Putamen (tissue), 1 donor: ENCODE measurements around the gene SMC5.
A peak's percentile ranks its signal among the peaks of the same experiment; 100 is the strongest.
"Not testable (repeated sequence)": the region's sequence is repeated elsewhere in the genome, so short reads cannot be mapped to it uniquely, and the experiment has no call there.

Source experiments
- DNase-seq: peaks from one replicate; pipeline ENCODE4 v3.0.0-alpha.2; 2016; ENCODE audit warnings: low spot score

Gene SMC5

DNA sequence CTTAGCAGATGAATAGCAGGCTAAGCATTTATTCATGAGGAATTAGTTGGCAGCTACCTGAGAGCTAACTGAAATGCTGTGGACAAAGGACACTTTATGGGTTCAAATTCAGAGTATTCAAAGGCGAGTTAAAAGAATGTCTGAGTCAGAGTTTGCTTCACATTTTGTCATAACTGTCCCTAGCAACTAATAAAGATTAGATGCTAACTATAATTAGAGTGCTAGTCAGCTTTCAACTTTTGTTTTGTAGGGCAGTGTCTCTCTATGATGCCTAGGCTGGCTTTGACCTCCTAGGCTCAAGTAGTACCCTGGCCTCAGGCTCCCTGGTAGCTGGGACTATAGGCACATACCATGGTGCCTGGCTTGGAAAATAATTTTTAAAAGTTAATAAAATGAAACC is 4.6 kb downstream of the SMC5 start:
- no peak for DNase-seq

DNA sequence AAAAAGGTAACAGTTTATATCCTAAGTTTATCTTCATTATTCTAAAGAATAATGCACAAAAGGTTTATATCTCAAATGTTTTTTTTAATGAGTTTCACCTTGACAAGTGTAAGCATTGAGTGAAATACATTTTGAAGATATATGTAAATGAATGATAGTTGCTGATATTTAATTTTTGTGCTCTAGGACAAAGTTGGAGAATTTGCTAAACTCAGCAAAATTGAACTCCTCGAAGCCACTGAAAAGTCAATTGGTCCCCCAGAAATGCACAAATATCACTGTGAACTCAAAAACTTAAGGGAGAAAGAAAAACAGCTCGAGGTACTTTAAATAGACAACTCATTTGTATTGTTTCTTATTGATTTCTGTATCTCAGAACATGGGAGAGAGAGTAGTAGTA is 19.5 kb downstream of the SMC5 start:
- DNase-seq = no peak

DNA sequence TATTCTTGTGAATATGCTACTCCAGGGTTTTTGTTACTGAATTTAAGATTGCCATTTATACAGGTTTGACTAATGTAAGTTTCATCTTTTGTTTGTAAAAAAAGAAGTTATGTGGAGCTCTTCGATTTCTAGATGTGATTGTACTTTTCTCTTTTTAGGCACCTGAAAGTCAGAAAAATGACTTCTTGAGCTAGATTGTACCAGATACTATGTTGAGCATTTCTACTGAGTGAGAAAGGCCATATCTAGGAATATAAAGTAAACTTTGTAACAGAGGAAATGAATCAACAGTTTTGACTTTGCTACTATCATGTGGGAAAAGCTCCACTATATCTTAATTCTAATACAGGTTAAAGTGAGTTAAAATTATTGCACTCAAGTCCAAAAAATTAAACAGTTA is 25.1 kb downstream of the SMC5 start:
- DNase-seq = no peak

DNA sequence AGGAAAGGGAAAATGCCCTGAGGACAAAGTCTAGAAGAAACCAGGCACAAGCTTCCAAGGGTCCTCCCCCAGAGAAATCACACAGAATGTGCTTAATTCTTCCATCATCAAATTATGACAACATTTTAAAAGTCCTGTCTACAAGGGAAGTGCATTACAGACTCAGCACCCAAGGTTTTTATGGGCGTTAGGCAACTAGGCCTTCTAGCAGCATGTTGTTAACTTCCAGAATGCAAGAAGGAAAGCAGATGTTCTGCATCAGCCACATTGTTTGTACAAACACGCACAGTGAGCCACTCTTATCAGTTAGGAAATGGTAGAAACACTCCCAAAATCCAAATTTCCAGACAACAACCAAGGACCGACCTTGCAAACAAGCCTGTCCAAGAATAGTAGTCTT is 26.5 kb downstream of the SMC5 start:
- DNase-seq = no peak

DNA sequence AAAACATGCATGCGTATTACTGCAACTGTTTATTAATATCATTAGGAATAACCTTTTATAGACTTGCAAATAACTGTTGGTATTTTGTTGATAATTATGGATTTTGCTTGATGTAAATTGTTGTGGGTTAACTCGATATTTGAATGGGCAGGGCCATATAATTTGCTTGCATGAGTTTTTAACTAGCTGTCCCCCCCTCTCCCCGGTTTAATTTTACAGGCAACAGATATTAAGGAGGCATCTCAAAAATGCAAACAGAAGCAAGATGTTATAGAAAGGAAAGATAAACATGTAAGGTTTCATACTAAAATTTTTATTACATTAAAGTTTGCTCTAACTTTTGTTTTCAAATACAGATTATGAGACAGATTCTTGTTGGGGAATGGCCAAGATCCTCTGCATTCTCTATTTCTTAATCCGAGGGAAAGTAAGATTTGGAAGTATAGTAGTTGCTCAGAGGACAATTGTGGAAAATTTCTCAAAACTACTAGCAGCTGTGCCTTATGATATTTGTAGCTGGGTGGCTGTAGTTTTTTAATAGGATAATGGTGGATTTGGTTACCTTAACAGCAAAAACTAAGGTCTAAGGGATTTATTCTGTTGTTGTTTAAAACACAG is 27.3 kb downstream of the SMC5 start:
- DNase-seq = no peak

DNA sequence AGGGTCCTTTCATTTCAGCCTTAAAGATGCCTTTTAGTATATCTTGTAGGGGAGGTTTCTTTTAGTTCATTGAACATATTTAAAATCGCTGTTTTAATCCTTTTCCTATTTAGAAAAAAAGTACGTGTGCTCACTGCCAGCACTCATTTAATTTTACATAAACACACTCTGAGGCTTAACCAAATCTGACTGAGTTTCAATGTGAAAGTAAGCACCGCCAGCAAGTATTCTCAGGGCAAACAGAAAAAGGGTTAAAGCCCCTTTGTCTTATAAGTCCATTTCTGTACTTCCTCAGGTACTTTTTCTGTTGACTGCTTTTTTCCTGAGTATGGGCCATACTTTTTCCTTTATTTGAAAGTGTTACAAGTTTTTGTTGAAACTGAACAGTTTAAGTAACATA is 31.8 kb downstream of the SMC5 start:
- DNase-seq = no peak

DNA sequence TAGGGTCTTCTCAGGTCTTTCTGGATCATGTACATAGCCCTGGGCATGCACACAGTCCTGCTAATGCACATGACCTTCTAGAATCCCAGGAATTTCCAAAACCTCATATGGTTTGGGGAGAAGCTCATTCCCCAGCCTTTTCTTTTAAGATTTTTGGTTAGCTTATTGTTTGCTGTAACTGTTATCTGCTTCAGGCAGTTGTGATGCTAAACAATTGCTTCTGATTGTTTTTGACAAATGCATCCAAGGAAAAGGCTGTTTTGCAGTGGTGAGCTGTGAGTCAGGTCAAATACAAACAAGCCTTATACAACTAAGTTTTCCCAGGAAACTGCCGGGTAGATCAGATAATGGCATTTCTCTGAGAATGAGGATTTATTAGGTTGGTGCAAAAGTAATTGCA is 32.7 kb downstream of the SMC5 start:
- DNase-seq = no peak

DNA sequence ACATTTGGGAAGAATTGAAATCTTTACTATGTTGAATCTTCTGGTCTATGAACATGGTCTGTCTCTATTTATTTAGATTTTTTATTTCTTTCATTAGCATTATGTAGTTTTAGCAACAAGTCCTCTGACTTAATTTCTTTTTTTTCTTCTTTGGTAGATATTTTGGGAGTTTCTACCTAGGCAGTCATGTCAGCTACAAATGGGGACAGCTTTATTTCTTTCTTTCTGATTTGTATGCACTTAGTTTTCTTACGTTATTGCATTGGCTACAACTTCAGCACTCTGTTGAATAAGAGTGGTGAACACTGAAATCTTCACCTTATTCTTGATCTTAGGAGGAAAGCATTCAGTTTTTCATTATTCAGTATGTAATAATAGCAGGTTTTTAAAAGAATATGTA is 33.5 kb downstream of the SMC5 start:
- DNase-seq = no peak

DNA sequence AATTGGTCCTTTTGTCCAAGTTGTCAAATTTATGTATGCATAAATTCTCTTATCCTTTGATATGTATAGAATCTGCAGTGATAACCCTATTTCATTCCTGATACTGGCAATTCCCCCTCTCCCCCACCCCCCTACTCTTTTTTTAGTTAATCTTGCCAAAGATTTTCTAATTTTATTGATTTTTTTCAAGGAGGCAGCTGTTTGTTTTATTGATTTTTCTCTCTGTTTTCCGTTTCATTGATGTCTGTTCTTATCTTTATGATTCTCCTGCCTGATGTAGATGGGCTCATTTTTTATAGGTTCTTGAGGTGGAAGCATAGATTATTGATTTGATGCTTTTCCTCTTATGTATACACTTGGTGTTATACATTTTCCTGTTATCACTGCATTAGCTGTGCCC is 34.4 kb downstream of the SMC5 start:
- DNase-seq = no peak

DNA sequence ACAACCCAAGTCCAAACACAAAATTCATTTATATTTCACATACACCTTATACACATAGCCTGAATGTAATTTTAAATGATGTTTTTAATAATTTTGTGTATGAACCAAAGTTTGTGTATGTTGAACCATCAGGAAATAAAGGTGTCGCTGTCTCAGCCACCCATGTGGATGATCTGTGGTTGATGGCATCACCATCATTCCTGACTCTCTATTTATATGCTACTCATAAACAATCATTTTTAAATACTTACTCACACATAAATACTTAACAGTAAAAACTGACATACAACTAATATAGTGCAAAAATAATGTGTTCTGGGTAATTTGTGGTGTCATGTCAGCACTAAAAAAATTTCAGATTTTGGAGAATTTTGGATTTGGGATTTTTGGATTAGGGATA is 38.4 kb downstream of the SMC5 start:
- DNase-seq = no peak

DNA sequence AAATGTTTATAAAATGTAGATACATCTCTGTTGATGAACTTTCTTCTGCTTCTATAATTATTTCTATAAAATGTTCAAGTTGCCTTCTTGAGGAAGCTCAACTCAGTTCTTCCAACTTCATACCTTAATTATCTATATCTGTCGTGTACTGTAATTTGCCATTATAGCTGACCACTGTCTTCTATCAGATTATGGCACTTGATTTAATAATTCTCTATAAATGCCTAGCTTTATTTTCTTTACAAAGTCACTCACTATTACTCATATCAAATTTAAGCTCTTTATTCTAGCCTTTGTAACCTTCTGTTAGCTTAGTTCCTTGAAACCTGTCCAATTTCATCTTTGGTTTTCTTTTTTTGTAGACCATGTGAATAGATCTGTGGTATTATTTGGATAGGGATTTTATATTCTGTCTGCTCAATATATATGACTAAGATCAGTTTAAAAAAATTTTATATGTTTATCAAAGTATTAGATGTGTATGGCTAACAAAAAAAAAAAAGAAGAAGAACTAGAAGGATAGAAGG is 39.5 kb downstream of the SMC5 start:
- no peak for DNase-seq

DNA sequence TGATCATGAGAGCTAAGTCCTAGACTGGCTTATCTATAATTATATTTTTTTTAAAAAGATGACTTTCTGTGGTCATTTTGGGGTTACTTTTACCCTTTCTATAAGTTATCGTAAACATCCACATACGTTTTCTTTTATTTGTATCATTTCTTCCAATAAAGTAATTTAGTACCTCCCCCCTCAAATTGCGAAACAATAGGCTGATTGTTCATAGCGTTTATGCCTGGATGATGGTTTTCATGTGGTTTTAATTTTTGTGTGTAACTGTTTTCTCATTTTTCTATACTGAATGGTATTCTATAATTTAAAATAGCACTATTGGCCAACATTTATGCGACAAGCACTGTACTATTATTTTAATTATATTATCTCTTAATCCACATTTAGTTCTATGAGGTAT is 44.5 kb downstream of the SMC5 start:
- DNase-seq = no peak

DNA sequence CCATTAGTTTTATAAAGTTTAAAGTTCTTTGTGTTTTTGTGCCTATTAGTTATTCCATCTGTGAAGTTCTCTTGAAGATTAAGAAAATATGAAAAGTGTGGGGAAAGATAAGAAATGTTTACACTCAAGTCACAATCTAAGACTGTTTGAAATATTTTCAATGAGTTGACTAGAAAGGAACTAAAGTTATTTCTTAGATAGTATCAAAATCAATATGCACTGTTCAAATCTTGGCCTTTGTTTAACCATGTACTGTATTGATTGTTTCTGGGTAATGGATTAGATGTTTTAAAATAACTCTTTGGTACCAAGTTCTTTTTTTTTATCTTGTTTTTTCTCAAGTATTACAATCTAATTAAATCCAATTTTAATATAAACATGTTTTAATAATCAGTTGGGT is 46.0 kb downstream of the SMC5 start:
- DNase-seq = no peak

DNA sequence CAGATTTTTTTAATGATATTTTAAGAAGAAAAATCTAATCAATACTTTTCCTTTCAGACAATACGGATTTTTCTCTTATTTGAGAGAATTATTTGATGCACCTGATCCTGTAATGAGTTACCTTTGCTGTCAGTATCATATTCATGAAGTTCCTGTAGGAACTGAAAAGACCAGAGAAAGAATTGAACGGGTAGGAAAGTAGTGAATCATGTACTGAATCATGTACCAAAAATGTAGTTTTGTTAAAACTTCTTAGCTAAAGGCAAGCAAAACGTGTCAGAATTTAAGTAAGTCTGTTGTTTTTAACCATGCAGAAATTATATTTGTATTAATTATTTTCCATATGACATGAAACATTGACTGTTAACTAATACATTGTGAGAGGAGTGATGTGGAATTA is 56.6 kb downstream of the SMC5 start:
- no peak for DNase-seq

DNA sequence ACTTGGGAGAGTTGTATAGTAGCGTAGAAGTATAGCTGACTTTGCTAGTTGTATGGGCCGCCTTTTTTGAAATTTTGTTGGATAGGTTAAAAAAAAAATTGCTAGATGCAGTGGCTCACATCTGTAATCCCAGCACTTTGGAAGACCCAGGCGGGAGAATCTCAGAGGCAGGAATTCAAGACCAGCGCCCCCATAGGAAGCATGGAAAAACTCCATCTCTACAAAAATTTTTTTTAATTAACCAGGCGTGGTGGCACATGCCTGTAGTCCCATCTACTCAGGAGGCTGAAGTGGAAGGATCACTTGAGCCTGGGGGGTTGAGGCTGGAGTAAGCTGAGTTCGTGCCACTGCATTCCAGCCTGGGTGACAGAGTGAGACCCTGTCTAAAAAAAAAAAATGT is 59.2 kb downstream of the SMC5 start:
- no peak for DNase-seq

DNA sequence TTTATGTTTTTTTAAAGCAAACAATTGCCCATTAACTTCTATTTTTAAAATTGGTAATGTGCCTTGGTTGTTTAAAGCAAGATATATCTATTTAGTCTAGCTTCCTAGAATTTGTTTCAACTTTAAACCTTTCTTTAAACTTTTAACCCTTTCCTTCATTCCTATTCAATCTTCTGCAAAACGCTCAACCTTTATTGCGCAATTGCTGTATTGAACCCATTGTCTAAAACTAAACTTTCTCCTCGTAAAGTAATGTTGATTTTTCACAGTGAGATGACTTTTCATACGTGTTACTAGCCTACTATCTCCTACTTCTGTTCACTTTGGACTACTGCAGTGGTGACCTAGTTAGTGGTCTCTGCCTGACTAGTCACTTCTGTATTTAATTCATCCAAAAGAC is 63.3 kb downstream of the SMC5 start:
- DNase-seq = no peak

DNA sequence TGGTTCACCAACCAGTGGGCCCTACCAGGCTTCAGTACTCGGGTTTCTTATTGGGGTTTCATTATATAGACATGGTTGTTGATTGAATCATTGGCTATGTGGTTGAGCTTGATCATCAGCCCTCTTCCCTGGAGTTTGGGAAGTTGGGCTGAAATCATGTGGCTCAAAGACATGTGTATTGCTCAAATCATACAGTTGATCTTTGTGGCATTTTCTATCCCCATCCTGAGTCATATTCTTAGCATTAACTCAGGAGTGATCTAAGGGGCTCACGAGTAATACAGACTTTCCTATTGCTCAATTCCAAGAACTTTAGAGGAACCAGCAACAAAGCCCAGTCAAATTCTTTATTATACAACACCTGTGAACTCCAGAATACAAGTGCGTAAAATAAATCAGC is 66.2 kb downstream of the SMC5 start:
- no peak for DNase-seq

DNA sequence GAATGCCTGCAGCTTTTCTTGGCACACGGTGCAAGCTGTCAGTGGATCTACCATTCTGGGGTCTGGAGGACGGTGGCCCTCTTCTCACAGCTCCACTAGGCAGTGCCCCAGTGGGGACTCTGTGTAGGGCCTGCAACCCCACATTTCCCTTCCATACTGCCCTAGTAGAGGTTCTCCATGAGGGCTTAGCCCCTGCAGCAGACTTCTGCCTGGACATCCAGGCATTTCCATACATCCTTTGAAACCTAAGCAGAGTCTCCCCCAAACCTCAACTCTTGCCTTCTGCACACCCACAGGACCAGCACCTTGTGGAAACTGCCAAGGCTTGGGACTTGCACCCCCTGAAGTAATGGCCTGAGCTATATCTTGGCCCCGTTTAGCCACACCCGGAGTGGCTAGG is 69.8 kb downstream of the SMC5 start:
- not testable (repeated sequence) for DNase-seq

DNA sequence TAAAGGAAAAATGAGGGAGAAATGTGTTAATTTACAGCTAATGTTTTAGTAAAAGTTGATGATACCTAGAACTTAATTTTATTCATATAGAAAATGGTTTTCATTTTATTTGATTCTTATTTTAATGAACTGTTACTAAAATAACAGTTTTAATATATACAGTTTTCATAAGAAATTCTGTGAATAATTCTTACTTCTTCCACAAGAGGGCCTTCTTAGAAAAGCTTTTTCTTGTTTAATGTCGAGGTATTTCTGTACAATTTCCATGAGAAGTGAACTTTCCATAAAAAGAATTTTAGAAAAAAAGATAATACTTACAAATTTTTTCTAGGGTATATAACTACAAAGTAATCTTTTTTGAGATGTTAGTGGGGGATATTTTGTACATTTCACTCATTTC is 81.8 kb downstream of the SMC5 start:
- DNase-seq = no peak

DNA sequence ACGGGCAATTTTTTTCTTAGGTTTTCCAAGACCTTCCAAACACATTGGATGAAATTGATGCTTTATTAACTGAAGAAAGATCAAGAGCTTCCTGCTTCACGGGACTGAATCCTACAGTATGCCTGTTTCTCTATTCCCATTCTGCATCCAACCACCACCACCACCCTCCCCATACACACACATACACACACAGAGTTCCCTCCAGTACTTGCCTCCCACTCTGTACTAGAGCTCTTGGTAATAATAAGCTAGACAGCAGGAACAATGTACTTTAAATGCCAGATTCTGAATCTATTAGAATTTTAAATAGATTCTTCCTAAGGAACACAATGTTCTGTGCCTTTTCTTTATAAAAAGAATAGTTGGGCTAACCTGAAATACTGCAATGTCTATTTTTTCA is 88.3 kb downstream of the SMC5 start:
- DNase-seq = peak; percentile 79

DNA sequence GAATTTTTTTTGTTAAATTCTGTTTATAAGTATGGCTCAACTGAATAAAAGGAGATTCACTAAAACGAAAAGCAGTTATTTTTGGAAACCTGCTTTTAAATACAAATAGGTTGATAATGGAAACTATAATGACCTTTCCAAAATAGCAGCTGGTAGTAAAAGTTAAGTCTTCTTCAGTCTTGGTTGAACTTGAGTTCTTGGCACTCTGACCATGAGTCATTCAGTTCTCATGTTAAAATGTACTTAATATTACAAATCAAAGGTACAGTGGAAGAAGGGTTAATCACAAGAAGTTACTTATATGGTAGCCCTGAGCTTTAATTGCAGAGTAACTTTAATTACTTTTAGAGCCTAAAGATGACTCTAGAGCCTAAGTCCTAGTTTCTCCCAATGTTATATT is 93.6 kb downstream of the SMC5 start:
- no peak for DNase-seq

DNA sequence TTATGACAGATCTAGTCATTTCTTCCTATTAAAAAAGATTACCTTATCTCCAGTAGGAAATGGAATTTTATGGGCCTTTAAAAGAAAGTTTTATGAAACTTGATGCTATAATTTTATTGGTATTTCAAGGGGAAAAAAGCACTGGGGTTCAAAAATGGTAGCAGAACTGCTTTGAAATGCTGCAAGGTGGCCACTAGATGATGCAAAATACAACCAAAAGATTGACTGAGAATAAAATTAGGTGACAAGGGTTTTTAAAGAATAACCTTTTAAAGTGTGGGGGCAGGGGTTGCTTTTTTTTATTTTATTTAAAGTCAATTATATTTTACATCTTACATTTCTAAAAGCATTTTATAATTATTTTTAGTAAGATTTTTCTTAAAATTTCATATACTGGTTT is 94.0 kb downstream of the SMC5 start:
- no peak for DNase-seq

DNA sequence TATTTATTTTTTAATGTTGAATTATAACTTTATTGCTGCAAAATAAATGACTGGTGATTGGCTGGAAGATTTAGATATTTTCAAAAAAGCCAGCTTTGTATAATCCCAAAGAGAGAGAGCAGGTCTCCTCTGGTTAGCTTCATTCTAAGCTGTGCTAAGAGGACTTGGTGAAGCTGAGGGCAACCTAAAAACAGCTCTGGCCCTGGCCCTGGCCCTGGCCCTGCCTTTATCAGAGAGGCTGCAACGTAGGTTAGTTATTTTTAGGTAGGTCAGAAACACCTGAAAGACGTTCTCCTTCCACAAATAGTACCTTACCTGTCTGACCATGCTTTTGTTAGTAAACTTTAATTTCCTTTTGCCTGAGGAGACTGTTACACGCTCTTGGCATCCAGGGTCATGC is 97.0 kb downstream of the SMC5 start:
- DNase-seq = no peak

DNA sequence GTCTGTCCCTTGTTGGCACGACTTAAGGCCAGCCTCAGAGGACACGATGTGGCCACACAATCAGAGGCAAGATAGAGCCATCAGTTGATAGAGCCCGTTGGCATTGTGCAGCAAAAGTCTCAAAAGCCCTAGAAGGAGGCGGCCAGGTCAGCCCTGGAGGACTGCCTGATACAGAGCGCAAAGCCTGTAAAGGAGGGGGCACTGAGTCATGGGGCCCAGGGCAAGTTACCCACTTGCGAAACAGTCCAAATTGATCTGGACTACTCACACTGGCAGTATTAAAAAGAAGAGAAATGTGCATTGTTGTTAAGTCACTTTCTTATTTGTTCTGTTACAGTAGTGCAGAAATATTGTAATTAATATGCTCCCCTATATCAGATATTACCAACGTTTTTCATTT is 104.2 kb downstream of the SMC5 start:
- DNase-seq = no peak

DNA sequence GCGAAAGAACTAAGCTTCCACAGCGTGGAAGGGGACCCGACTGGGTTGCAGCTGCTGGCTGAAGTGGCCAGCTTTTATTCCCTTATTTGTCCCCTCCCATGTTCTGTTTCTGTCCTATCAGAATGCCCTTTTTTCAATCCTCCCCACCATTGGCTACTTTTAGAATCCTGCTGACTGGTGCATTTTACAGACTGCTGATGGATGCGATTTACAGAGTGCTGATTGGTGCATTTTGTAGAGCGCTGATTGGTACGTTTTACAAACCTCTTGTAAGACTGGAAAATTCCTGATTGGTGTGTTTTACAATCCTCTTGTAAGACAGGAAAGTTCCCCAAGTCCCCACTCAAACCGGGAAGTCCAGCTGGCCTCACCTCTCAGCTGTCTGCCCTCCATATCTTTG is 105.0 kb downstream of the SMC5 start:
- no peak for DNase-seq
